CD1c-positive myeloid dendritic cell (primary cell): ENCODE data around the gene LINGO4.

Experiments used
- DNase-seq: peaks from one replicate; pipeline ENCODE4 v3.0.0-alpha.2; 2016; ENCODE audit errors: extremely low spot score

Gene LINGO4

GRCh38 chr1:151834239-151834638 is 29.0 kb upstream of the LINGO4 start:
- no peak for DNase-seq

DNA sequence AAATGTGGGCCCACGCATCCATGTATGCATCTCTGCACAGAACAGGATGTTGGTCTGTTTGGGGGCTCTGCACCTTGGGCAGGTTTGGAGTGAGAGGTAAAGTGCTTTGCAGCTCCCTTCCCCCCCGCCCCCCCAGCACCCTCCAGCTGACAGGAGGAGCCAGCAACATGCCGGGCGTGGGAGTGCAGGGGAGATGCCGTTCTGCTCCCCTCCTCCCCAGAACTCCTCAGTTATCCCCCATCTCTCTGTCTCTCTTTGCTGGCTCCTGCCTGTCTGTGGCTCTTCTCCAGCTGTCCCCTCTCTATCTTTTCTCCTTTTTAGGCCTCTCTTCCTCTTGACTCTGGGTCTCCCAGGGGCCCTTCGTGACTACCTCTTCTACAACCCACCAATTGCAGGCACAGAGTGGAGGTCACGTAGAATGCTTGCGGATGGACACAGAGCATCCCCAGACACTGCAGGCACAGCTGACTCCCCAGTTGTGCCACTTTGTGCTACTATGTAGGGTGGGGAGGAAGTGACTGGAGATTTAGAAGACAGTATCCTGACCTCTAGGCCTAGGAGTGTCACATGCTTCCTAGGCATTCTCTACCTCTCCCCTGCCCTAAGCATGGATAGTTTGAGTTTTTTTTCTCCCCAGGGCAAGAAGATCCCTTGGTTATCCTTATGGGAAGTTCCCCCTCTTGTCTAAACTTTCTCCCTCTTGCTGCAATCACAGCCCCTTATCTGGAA is 28.1 kb upstream of the LINGO4 start:
- DNase-seq: no peak

- DNase-seq: no peak
Measured at GRCh38 chr1:151832318-151832980, 27.2 kb upstream of the LINGO4 start.

DNA sequence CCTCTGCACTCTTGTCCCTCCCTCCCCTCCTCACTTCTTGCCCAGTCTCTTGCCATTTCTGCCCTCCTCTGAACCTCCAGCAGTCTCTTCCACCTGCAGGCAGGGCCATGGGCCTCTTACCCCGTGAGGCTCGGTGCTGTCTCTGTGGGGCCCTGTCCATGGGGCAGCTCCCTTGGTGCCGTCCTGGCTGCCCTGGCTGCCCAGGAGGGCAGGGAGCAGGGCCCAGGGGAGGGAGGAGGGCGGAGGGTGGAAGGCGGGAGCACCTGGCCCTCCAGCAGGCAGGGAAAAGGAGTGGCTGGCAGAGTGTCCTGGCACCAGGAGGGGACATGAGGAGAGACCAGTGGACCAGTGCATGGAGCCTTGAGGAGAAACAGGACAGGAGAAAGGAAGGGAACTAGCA is 26.4 kb upstream of the LINGO4 start, which contains the start of gene RORC:
Gene RORC, minus strand, starts transcription at position 198 of the 400 bp plus-strand sequence. Its CDS starts 38 bp downstream, at position 160.
- no peak for DNase-seq

GRCh38 chr1:151831256-151831591 is 26.0 kb upstream of the LINGO4 start:
- no peak for DNase-seq

DNA sequence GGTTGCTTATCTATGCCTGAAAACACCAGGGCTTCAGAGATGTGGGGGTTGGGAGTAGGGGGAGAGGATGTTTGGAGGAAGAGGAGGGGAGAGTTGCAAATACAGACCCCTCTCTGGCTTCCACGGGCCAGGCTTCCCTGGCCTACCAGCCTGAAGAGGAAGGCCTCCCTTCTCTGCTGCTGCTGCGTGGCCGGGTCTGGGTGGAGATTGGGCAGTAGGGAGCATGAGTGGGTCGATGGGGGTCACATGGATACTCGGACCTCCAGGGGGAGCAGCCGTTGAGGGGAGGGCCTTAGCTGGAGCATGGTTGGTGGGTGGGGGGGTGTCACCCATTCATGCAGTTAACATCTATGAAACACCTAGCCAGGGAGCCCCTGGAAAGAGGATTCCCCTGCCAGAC is 24.8 kb upstream of the LINGO4 start:
- DNase-seq: no peak

GRCh38 chr1:151829352-151830046 is 24.3 kb upstream of the LINGO4 start:
- DNase-seq: no peak

DNA sequence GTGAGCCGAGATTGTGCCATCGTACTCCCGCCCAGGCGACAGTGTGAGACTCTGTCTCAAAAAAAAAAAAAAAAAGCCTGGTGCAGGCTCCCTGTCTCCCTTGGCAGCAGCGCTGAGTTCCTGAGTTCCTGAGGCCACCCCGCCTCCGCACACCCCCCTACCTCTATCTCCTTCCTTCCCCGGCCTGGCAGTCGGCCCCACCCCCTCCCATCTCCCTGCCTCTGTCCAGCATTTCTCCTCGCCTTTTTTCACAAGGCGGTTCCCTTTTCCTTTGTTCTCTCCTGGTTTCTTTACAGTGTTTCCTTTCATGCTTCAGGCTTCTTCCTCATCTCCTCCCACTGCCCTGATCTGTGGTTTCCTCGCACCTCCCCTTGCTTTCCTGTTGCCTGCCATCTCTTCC is 23.7 kb upstream of the LINGO4 start:
- DNase-seq: peak; percentile 64

DNA sequence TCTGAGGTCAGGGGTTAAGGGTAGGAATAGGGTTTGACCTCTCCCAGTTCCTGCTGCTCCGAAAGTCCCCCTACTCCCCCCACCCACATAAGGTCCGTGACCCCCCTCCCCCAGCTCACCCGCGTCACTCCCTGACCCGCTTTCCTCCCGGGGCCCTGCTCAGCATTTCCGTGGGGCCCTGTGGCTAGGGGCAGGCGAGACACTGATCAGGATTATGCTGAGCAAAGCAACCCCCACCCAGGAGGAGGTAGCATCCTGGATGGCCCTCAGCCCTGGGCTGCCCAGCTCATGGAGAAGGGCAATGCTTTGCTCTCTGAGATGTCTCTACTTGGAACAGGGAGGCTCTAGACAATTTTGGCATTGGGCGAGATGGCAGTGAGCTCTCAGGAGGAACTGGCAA is 22.6 kb upstream of the LINGO4 start:
- DNase-seq: no peak

GRCh38 chr1:151825751-151826660 is 20.8 kb upstream of the LINGO4 start:
- DNase-seq: no peak

DNA sequence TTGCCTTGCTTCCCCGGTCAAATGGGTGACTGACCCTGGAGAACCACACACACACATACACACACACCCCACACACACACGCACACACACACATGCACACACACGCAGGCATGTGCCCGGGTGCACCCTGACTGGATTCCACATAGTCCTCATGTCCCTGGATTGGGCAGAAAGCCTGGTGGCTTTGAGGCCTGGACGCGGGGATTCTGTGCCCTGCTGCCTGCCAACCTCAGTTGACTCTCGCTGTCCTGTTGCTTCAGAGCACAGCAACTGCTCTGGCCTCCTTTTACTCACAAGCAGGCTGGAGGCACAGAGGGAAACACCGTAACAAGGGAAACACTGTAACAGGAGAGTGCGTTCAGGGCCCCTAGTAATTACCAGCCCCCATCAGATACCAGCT is 20.0 kb upstream of the LINGO4 start:
- DNase-seq: no peak

DNA sequence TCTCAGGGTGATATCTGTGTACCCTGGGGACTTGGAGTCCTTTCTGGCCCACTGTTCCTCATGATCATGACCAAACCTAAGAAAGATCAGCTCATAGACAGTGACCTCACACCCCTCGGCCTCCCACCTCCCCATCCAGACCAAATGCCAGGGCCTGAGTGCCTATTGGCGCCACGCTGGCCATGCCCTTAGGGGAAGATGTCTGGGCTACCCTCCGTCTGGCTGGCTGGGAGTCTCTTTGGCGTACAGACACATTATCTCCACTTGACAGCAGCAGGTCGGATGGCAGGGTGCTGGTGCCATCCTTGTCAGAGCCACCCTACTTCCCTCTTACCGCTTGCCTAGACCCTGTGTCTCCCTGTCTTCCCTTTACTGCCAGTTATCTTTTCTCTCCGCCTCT is 18.0 kb upstream of the LINGO4 start:
- no peak for DNase-seq

DNA sequence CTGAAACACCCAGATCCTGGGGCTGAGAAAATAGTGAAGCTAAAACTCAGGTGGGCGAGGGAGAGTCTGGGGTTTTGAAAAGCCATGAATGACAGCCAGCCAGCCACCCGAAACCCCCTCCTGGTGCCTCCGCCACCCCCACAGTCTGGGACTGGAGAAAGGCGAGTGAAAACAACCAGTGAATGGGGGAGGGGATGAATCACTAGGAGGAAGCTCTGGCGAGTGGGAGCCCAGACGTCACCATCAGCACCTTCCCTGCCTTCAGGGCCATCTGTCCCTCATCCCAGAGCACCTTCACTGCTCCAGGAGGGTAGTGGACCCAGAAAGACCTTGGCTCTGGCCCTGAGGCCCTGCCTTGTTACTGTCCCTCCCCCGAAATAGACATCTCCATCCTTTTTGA is 17.2 kb upstream of the LINGO4 start:
- DNase-seq: peak; percentile 61

- no peak for DNase-seq
Measured at GRCh38 chr1:151820940-151821339, 15.7 kb upstream of the LINGO4 start.

GRCh38 chr1:151819976-151820623 is 14.9 kb upstream of the LINGO4 start:
- no peak for DNase-seq

GRCh38 chr1:151819227-151819835 is 14.1 kb upstream of the LINGO4 start:
- DNase-seq: no peak

- peak; percentile 56 for DNase-seq
Measured at GRCh38 chr1:151817353-151817730, 12.1 kb upstream of the LINGO4 start.

- DNase-seq: no peak
Measured at GRCh38 chr1:151816548-151817352, 11.5 kb upstream of the LINGO4 start.

DNA sequence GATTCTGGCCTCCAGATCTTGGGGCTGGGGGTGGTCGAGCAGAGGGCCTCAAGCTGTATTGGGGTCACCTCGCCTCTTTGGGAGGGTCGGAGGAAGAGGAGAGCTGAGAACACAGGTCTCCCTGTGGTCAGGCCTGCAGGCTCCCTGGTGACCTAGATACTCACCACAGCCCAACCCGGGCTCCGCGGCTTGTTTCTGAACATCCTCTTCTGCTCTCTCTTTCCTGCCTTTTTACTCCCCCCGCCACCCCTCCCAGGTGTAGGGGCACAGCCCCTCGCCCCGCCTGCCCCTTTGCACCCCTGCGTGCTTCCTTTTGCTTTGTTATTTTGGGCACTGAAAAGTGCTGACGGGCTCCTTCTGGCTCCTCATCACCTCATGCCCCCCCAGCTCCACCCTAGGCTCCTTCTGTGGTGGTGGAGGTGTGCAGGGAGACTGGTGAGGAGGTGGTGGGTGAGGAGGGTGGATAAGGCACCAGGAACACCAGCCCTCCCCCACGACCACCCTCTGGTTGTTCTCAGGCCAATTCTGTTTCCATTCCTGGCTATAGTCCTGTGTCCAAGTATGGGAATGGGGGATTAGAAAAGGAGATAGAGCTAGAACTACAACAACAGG is 10.6 kb upstream of the LINGO4 start:
- DNase-seq: no peak
